Nephron (organoid): ENCODE results near the gene PERCC1.
"Not testable (repeated sequence)": the region's sequence is repeated elsewhere in the genome, so short reads cannot be mapped to it uniquely, and the experiment has no call there.

ENCODE experiments used
- H3K27ac Mint-ChIP-seq, 3 experiments: 2 replicates each; pipeline ENCODE4 v1.8.0; 2020; ENCODE audit warnings: mixed read lengths in 3 of 3, mild to moderate bottlenecking in 2 of 3, moderate library complexity in 1 of 3
- H3K27me3 Mint-ChIP-seq: 2 replicates; pipeline ENCODE4 v1.8.0; 2021; ENCODE audit warnings: low read depth, mild to moderate bottlenecking, moderate library complexity, mixed read lengths
- H3K36me3 Mint-ChIP-seq: 2 replicates; pipeline ENCODE4 v1.8.0; 2020; ENCODE audit warnings: low read depth, mixed read lengths
- H3K4me1 Mint-ChIP-seq: 2 replicates; pipeline ENCODE4 v1.8.0; 2020; ENCODE audit warnings: mixed read lengths
- H3K4me3 Mint-ChIP-seq, 3 experiments: 2 replicates each; pipeline ENCODE4 v1.8.0; 2020; ENCODE audit warnings: mild to moderate bottlenecking in 3 of 3, mixed read lengths in 3 of 3, moderate library complexity in 2 of 3
- H3K9me3 Mint-ChIP-seq: 2 replicates; pipeline ENCODE4 v1.8.0; 2020; ENCODE audit warnings: mixed read lengths
- CTCF ChIP-seq, 3 experiments: fragments of 200-600 bp; sonication (generic); IDR thresholded peaks; one replicate each; pipeline ENCODE4 v1.5.0; 2021; ENCODE audit warnings: antibody characterized with exemption in 3 of 3; ENCODE audit not compliant: unreplicated experiment in 3 of 3

PERCC1 gene

DNA sequence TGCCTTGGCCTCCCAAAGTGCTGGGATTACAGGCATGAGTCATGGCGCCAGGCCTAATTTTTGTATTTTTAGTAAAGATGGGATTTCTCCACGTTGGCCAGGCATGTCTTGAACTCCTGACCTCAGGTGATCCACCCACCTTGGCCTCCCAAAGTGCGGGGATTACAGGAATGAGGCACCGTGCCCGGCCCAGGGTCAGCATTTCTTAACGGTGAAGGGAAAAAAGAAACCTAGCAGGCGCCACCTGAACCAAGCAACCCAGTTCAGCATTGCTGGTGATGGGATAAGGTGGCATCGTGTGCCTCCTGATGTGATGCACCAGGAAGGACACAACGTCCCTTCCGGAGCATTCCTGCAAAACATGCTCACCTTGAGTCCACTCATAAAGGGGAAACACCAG is 46.2 kb downstream of the PERCC1 start:
- peaks cover 5% of the 10 kb centered on the region for H3K4me1 Mint-ChIP-seq
- no peaks in the 10 kb centered on the region for H3K36me3 Mint-ChIP-seq
- no peak overlapping the region for H3K27ac Mint-ChIP-seq
- H3K9me3 Mint-ChIP-seq, result no peaks in the 10 kb centered on the region
- peak overlapping the region; percentile 23 to 75 (median 63) for H3K4me3 Mint-ChIP-seq
- H3K27me3 Mint-ChIP-seq, result no peaks in the 10 kb centered on the region
- TF ChIP-seq CTCF (IDR thresholded peaks at IDR 0.05; ENCODE audit: unreplicated experiment in 3 of 3), result no peak

DNA sequence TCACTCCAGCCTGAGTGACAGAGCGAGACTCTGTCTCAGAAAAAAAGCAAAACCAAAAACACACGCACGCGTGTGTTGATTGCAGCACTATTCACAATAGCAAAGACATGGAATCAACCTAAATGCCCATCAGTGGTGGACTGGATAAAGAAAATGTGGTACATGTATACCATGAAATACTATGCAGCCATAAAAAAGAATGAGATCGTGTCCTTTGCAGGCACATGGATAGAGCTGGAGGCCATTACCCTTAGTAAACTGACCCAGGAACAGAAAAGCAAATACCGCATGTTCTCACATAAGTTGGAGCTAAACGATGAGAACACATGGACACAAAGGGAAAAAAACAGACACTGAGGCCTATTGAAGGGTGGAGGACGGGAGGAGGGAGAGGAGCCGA is 48.1 kb downstream of the PERCC1 start:
- not testable (repeated sequence) for H3K4me1 Mint-ChIP-seq

DNA sequence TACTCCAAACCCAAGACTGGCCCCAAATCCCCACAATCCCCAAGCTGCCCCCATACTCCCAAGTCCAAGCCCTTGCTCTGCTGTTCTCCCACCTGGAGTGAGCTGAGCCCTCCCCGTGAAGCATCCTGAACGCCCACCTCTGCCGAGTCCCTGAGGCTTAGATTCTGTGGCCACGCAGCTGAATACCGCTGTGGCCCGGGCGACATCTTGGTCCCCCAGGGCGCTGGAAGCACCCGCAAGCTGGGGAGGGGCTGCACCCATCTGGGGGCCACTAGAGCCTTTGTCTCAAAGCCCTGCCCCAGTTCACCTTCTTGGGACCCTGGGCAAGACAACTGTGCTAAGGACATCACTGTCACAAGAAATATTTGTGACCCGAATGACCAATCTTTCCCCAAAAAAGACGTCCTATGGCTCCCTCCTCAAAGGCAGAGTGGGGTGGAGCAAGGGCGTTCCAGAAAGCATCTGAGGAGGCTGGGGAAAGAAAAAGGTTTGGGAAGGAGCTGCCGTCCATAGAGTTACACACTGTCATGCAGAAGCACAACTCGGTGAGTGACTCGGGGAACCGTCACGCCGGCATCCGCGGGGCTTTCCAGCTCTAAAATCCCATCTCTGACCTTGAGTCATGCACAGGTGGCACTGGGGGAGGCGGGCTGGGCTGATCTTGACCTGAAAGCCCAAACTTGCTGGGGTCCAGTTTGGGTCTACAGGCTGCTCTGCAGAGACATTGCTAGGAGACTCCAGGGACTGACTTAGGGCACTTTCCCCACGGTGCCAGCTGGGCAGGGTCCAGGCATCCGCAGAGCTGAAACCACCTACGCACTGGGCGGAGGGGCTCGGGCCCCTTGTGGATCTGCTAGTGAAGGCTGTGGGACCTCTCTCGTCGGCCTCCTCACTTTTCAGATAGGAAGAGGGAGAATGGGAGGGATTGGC is 51.3 kb downstream of the PERCC1 start:
- Mint-ChIP-seq H3K27me3 (peaks cover 23% of the 10 kb centered on the region), H3K4me1 (no peaks in the 10 kb centered on the region)

More for the DNA sequence above, 48.1 kb downstream of the PERCC1 start:
- H3K27ac Mint-ChIP-seq, H3K9me3 Mint-ChIP-seq, H3K4me3 Mint-ChIP-seq, H3K36me3 Mint-ChIP-seq: not testable (repeated sequence)
- peaks cover 13% of the 10 kb centered on the region for H3K27me3 Mint-ChIP-seq

More for the DNA sequence above, 51.3 kb downstream of the PERCC1 start:
- no peaks in the 10 kb centered on the region for H3K36me3 Mint-ChIP-seq
- H3K9me3 Mint-ChIP-seq, result no peaks in the 10 kb centered on the region
- no peak overlapping the region for H3K27ac Mint-ChIP-seq
- no peak overlapping the region for H3K4me3 Mint-ChIP-seq
- TF ChIP-seq CTCF (IDR thresholded peaks at IDR 0.05; ENCODE audit: unreplicated experiment in 3 of 3), result no peak
